Measurements from ENCODE around the gene TCP11L2.
"Not testable (repeated sequence)": the region's sequence is repeated elsewhere in the genome, so short reads cannot be mapped to it uniquely, and the experiment has no call there.

TCP11L2 gene

GRCh38 chr12:106308121-106308520 lies 5.6 kb downstream of the TCP11L2 start:
- no peak for DNase-seq

DNA sequence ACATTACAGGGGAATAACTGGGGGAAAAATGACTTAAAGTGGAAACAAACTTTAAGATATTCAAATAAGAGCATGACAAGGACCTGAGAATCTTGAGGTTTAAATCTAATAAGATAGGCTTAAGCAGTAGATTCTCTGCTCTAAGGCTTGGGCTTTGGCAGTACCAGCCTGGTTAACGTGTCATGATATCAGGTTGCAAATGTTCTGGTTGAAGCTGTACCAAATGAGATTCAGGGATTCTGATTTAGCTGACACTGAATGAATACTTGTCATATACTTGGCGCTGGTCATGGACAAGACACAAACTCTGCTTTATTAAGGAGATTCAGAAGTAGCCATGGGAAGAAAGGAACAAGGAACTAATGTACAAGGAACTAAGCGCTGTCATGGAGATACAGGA lies 6.1 kb downstream of the TCP11L2 start:
- no peak for DNase-seq

- no peak for DNase-seq
Observed at GRCh38 chr12:106309671-106310505, 7.4 kb downstream of the TCP11L2 start.

DNA sequence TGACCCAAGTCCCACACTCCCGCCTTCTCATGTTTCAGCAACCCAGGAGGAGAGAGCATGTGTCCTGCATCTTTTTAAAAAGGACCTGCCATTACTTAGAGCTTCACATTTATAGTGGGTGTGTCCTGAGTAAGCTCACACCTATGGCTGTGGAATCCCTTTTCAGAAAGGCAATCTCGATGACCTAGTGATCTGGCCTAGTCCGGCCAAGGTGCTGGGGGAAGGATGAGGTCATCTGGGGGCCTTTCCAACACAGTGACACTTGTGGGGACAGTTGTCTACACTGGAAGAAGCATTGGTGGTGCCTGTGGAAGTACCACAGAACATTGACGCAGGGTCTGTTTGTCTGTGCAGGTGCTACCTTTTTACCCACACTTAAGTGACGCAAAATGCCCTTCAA lies 8.2 kb downstream of the TCP11L2 start:
- no peak for DNase-seq

- DNase-seq: no peak
Observed at GRCh38 chr12:106311139-106311538, 8.6 kb downstream of the TCP11L2 start.

DNA sequence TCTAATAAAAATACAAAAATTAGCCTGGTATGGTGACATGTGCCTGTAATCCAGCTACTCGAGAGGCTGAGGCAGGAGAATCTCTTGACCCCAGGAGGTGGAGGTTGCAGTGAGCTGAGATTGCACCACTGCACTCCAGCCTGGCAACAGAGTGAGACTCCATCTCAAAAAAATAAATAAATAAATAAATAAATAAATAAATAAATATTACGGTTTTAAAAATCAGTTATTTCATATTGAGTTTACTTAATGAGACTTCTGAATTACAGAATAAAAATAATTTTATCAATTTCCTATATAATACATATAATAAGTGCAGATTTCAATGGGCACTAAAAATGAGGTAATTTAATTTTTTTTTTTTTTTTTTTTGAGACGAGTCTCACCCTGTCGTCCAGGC lies 10.9 kb downstream of the TCP11L2 start:
- DNase-seq: not testable (repeated sequence)

- no peak for DNase-seq
Observed at GRCh38 chr12:106315523-106315922, 13.0 kb downstream of the TCP11L2 start.

DNA sequence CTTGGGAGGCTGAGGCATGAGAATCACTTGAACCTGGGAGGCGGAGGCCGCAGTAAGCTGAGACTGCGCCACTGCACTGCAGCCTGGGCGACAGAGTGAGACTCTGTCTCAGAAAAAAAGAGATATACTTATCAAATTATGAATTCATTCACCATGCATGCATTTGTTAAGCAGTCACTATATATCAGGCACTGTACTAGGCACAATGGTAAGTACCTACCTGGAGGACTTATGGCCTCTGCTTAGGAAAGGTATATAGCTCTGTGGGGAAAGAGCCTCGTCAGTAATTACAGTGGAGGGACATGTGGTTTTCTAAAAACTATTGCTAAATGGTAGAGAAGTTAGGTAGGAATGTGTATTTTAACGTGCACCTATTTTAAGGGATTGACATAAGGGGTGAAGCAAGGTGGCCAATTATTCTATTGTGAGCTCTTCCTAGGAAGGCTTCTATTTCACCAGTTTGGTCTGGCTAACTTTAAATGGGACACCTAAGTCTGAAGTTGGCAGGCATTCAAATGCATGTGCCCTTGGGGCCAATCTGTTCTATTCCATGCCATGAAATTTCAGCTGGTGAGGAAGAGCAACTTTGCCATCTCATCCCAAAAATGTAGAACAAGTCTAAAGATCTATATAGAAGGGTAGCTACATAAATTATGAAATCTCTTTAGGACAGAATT lies 15.0 kb downstream of the TCP11L2 start:
- DNase-seq: no peak

DNA sequence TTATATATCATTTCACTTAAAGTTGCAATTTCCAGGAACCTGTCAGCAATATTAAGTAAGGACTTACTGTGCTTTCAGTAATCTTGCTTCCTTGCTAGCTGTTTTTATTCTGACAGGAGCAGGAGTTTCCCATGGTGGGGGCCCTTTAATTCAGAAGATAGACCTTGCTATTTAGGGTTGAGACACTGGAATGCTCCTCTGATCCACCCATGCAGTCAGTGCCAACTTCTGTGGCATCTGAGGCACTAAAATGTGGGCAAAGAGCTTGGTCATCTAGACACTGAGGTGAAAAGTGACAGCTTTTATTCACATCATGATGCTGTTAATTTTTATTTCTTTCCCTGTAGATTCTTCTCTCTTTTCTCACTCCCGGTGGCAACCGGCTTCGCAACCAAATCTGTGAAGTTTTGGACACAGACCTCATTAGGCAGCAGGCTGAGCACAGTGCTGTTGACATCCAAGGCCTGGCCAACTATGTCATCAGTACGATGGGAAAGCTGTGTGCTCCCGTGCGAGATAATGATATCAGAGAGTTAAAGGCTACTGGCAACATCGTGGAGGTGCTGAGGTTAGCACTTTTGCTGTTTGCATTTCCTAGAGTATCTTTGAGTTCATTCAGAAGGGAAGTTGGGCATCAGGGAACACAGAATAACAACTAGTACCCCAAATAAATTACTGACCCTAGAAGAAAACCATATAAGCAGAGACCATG lies 18.8 kb downstream of the TCP11L2 start:
- DNase-seq: no peak

DNA sequence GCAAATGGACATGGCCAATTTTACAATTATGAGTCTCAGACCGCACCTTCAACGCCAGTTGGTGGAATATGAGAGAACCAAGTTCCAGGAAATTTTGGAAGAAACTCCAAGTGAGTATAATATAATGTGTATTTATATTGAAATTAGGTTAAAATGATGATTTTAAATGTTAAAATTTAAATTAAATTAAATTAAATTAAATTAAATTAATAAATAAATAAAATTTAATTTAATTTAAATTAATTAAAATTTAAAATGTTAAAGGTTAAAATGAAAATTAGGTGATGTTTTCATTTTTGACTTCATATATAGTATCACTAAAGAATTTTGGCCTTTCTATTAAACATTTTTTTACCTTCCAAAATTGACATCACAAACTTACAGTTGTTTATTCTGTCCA lies 21.0 kb downstream of the TCP11L2 start:
- no peak for DNase-seq

DNA sequence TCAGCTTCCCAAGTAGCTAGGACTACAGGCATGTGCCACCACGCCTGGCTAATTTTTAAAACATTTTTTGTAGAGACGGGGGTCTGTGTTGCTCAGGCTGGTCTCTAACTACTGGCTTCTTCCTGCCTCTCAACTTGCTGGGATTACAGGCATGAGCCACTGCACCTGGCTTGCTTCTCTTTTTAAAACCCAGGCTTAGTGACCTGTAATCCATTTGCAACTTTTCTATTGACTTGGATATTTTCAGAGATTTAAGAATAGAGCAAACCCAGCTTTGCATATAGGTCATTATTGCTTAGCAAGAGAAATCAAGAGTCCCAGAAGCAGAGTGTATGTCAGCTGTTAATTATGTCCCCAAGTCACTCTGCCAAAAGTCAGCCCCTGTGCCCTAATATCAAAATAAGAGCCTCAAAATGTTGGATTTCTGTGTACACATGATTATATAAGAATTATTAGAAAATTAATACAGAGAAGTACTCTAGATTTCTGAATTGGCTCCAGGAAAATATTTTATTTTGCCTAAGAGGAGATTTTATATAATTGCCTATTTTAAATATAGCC lies 24.9 kb downstream of the TCP11L2 start:
- no peak for DNase-seq

DNA sequence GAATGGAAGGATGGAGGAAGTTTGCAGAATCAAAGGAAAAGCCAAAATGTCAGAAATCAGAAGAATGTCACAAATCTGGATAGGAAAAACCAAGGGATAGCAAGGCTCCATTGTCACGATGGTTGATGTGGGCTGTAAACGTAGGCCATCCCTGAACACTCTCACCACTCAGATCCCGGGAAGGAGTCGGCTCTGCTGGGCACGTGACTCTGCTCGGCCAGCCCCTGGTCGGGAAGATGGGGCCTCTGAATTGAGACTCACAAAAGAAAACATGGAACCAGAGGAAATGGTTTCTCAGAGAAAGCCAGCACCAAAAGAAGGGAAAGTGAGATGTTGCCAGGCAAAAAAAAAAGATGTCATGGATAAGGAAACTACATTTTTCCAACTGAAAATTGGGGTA lies 26.2 kb downstream of the TCP11L2 start:
- no peak for DNase-seq

- no peak for DNase-seq
Observed at GRCh38 chr12:106329231-106329982, 26.9 kb downstream of the TCP11L2 start.

DNA sequence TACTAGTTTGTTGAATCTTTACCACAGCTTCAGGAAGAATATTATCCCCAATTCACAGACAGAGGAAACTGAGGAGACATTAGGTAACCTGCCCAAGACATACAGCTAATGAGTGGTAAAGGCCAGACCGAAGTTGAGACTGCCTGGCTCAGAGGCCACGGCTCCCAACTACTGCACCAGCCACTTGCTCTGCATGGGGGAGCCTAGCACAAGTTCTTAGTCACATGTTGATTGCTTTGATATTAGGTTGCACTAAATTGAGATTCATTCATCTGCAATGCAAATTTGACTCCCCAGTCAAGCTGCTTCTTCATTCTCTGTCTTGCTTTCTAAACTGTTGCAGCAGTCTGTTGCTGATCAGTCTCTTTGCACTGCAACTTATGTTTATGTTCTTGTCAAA lies 29.1 kb downstream of the TCP11L2 start:
- no peak for DNase-seq

DNA sequence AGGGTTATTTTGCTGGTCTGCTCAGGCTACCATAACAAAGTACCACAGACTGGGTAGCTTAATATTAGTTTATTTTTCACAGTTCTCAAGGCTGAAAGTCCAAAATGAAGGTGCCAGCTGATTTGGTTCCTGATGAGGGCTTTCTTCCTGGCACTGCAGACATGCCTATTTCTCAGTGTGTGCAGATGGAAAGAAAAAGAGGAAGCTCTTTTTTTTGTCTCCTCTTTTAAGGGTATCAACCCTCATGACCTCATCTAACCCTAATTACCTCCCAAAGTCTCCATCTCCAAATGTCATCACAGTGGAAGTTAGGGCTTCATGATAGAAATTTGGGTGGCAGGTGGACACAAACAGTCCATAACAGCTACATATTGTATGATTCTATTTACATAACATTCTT lies 30.0 kb downstream of the TCP11L2 start:
- no peak for DNase-seq

- no peak for DNase-seq
Observed at GRCh38 chr12:106333010-106333409, 30.5 kb downstream of the TCP11L2 start.

DNA sequence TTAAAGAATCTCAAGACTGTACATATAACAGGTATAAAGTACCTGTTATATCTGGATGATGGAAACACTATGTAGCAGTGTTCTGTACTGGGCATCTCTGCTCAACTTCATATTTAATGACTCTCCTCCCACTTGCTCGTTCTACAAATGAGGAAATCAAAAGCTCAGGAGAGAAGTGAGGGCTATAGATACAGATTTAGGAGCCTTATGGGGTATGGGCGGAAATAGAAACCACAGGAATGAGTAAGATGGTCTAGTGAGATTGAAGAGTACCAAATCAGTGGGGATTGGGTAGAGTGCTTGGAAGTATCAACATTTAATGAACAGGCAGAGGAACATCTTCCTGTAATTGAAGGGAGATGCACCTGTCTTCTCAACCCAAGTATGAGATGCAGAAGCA lies 31.2 kb downstream of the TCP11L2 start:
- DNase-seq: no peak

DNA sequence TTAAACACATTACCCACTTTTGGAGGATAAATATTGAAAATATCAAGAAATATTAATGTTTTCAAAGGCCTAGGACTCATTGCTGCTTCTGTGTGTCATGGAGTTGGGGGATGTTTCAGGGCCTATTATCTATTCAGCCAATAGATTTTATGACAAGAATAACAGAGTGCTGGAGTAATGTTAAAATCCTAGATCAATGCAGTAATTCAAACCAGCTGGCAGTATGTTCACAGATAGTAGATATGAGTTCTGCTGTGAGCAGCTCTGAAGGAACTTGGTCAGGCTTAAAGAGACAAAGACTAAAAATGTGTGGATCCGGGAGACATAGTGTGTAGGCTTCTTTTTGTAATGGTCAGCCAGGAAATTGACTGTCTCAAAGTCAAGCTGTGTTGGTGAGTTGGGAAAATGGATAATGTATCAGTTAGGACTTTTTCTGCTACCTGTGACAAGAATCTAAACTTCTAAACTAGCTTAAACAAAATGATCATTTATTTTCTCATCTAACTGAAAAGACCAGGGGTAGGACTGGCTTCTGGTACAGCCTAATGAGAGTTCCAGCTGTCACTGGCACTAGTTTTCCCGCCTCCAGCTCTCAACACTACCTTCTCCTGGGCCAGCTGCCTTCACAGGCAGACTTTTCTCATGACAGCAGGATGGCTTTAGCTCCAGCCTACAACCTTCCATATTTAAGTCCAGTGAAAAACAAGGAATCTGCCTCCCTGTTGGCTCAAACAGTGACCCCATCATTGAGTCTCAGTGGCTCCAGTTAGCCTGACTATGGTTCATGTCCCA lies 38.7 kb downstream of the TCP11L2 start:
- no peak for DNase-seq

GRCh38 chr12:106342397-106343213 lies 40.1 kb downstream of the TCP11L2 start:
- DNase-seq: no peak

DNA sequence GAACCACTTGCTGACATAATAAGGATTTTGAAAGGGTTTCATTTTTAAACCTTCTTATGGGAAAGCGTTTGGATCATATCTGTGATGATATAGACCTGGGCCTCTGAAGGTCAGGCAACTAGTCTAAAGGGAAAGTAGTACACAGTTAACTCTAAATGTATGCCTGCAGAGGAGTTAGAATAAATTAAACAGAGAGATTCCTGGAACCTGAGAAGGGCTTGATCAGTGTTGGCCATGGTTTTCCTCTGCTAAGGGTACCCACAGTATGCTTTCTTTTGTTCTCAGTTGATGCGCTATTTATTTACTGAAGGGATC lies 40.6 kb downstream of the TCP11L2 start:
- no peak for DNase-seq

DNA sequence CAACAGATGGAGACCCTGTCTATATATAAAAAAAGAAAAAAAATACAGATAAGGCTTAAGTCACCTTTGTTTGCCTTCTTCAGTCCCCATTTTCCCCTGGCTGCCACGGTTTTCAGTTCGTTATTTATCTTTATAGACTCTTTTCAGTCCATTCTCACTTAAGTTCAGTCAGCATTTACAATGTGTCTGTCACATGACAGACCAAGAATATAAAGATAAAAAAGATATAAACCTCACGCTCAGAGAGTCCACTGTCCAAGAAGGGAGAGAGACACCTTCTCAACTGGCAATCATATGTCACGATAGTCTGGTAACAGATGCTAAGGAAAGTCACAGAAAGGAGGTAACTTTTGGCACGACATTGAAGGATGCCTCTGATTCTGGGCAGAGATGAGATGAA lies 41.6 kb downstream of the TCP11L2 start:
- DNase-seq: no peak

All from activated CD4-positive, CD25-positive, alpha-beta regulatory T cell treated with anti-CD3 and anti-CD28 coated beads, Interleukin-2, amount 50 U/mL, for 72 hours (primary cell).